Measurements from ENCODE around the gene HOXD9. TPM values are rescaled to one million over a fixed set of nuclear protein-coding genes. Genes with fewer than 3 reads are reported as not detected.
A peak's percentile ranks its signal among the peaks of the same experiment; 100 is the strongest.

HOXD9 gene
- total RNA-seq, 2 experiments from 2014 or later: not detected

GRCh38 chr2:176138923-176139660 lies 16.6 kb downstream of the HOXD9 start:
- Mint-ChIP-seq H3K4me1 (ENCODE audit: low read depth) (peaks cover 27% of the 10 kb centered on the region), H3K9me3 (no peaks in the 10 kb centered on the region), H3K27ac (no peak overlapping the region), H3K4me3 (no peak overlapping the region), H3K36me3 (ENCODE audit: low read depth) (peaks cover 5% of the 10 kb centered on the region), H3K27me3 (peaks cover 70% of the 10 kb centered on the region)
- CTCF ChIA-PET: interaction anchor here (0.9 to 8.4 kb wide), 18 partner anchors 8 to 999 kb away, joined by 3 to 117 read pairs (median 10); partner anchors contain the start of genes HOXD4 and HOXD8
- POLR2A ChIA-PET: no interaction called here
- DNase-seq (no peak), ATAC-seq (no peak)
- TF ChIP-seq CTCF (IDR thresholded peaks at IDR 0.05): no peak
- intact Hi-C loops (cut with micrococcal nuclease): no loop called here

GRCh38 chr2:176139661-176140512 lies 17.4 kb downstream of the HOXD9 start:
- Mint-ChIP-seq H3K27ac (no peak overlapping the region), H3K27me3 (peaks cover 68% of the 10 kb centered on the region), H3K4me3 (peak overlapping the region; percentile 56), H3K9me3 (no peaks in the 10 kb centered on the region), H3K36me3 (ENCODE audit: low read depth) (peaks cover 5% of the 10 kb centered on the region), H3K4me1 (ENCODE audit: low read depth) (peaks cover 27% of the 10 kb centered on the region)
- intact Hi-C loops (cut with micrococcal nuclease): loop anchor here (1.0 to 5.0 kb wide), 3 partner anchors 315 to 512 kb away; no protein-coding TSS in a partner anchor
- no peak for DNase-seq
- ChIA-PET CTCF (interaction anchor here (0.6 to 8.4 kb wide), 42 partner anchors 8 to 998 kb away, joined by 3 to 117 read pairs (median 5); partner anchors contain the start of genes HOXD1, HOXD4 and HOXD8), POLR2A (no interaction called here)
- no peak for TF ChIP-seq CTCF (IDR thresholded peaks at IDR 0.05)
- no peak for ATAC-seq

GRCh38 chr2:176140513-176141317 lies 18.2 kb downstream of the HOXD9 start:
- POLR2A ChIA-PET: no interaction called here
- Mint-ChIP-seq H3K4me1 (ENCODE audit: low read depth) (peaks cover 23% of the 10 kb centered on the region), H3K4me3 (peak overlapping the region; percentile 56), H3K27ac (no peak overlapping the region), H3K27me3 (peaks cover 68% of the 10 kb centered on the region), H3K36me3 (ENCODE audit: low read depth) (peaks cover 5% of the 10 kb centered on the region), H3K9me3 (no peaks in the 10 kb centered on the region)
- intact Hi-C loops (cut with micrococcal nuclease): loop anchor here (1.0 to 5.0 kb wide), 3 partner anchors 315 to 512 kb away; no protein-coding TSS in a partner anchor
- peak; percentile 94 for TF ChIP-seq CTCF (IDR thresholded peaks at IDR 0.05)
- peak; percentile 94 for ATAC-seq
- peak; percentile 76 for DNase-seq
- CTCF ChIA-PET: interaction anchor here (0.6 to 8.4 kb wide), 42 partner anchors 9 to 514 kb away, joined by 3 to 117 read pairs (median 5); partner anchors contain the start of genes HOXD1, HOXD4 and HOXD8

GRCh38 chr2:176142281-176142680 lies 19.8 kb downstream of the HOXD9 start:
- no peaks in the 10 kb centered on the region for H3K9me3 Mint-ChIP-seq

More at GRCh38 chr2:176142281-176142680, 19.8 kb downstream of the HOXD9 start:
- no peak for TF ChIP-seq CTCF (IDR thresholded peaks at IDR 0.05)
- Mint-ChIP-seq H3K27ac (no peak overlapping the region), H3K27me3 (peaks cover 71% of the 10 kb centered on the region), H3K4me3 (no peak overlapping the region), H3K36me3 (ENCODE audit: low read depth) (peaks cover 5% of the 10 kb centered on the region), H3K4me1 (ENCODE audit: low read depth) (peaks cover 16% of the 10 kb centered on the region)
- ChIA-PET POLR2A (no interaction called here), CTCF (interaction anchor here (0.9 to 8.4 kb wide), 4 partner anchors 10 to 412 kb away, joined by 3 to 117 read pairs (median 14); no protein-coding TSS in a partner anchor)
- intact Hi-C loops (cut with micrococcal nuclease): loop anchor here (5.0 kb wide), 2 partner anchors 410 to 510 kb away; no protein-coding TSS in a partner anchor
- DNase-seq: no peak
- no peak for ATAC-seq
